Lower lobe of right lung (tissue), 2 donors: Measurements from ENCODE around the gene POP7. TPM values are rescaled to one million over a fixed set of nuclear protein-coding genes. Genes with fewer than 3 reads are reported as not detected.
"Not testable (repeated sequence)": the region's sequence is repeated elsewhere in the genome, so short reads cannot be mapped to it uniquely, and the experiment has no call there.

Source experiments
- ATAC-seq, 2 donors: fragments of 200-7000 bp; cut with Tn5 transposase; one replicate each; pipeline ENCODE4 v1.9.1; 2020 to 2022; ENCODE audit warnings: mild to moderate bottlenecking in 2 of 2, moderate library complexity in 2 of 2
- DNase-seq: peaks from one replicate; pipeline ENCODE4 v3.0.0-alpha.2; 2020
- H3K27ac ChIP-seq: fragments of 200-600 bp; one replicate; pipeline ENCODE4 v1.8.0; 2022
- H3K27me3 ChIP-seq: fragments of 200-600 bp; one replicate; pipeline ENCODE4 v1.8.0; 2022; ENCODE audit warnings: low read depth
- H3K36me3 ChIP-seq: fragments of 200-600 bp; one replicate; pipeline ENCODE4 v1.8.0; 2022; ENCODE audit warnings: mild to moderate bottlenecking
- H3K4me1 ChIP-seq: fragments of 200-600 bp; one replicate; pipeline ENCODE4 v1.8.0; 2022
- H3K4me3 ChIP-seq: fragments of 200-600 bp; one replicate; pipeline ENCODE4 v1.8.0; 2022; ENCODE audit warnings: mild to moderate bottlenecking
- H3K9me3 ChIP-seq: fragments of 200-600 bp; one replicate; pipeline ENCODE4 v1.8.0; 2022
- intact Hi-C: fragments of 100-400 bp; cut with DNase I; formaldehyde crosslinking; loops from one replicate; pipeline ENCODE4 v1.11.0; 2022
- long read RNA-seq: library from polyadenylated mRNA; unstranded; transcript quantifications from one replicate; pipeline ENCODE4 v2.0.0, GENCODE V29; 2021
- total RNA-seq: library from RNA; stranded (reverse); fragmentation: NEBNext Ultra II Directional; extraction: Animal tissue kit (Norgen Biotek cat#: 25700); gene quantifications from one replicate; pipeline ENCODE4 v1.2.1, GENCODE V29; 2021
- TF ChIP-seq, protein P1 (sequence below): fragments of 200-600 bp; IDR thresholded peaks from one replicate; pipeline ENCODE4 v1.8.0; 2022; ENCODE audit warnings: antibody characterized with exemption, mild to moderate bottlenecking
- donor health status: DM: no; HTN: yes; CAD: no; lungs with severe emphysema.

Gene POP7
- total RNA-seq: 21.5 TPM
- long read RNA-seq, transcript POP7-201 (2 exons, 927 nt): major isoform, 20 of 23 reads
- long read RNA-seq, partial matches to known transcripts: 3 of 23 reads
- long read RNA-seq, other reads (novel, unspliced or antisense): 0 of 23 reads

DNA sequence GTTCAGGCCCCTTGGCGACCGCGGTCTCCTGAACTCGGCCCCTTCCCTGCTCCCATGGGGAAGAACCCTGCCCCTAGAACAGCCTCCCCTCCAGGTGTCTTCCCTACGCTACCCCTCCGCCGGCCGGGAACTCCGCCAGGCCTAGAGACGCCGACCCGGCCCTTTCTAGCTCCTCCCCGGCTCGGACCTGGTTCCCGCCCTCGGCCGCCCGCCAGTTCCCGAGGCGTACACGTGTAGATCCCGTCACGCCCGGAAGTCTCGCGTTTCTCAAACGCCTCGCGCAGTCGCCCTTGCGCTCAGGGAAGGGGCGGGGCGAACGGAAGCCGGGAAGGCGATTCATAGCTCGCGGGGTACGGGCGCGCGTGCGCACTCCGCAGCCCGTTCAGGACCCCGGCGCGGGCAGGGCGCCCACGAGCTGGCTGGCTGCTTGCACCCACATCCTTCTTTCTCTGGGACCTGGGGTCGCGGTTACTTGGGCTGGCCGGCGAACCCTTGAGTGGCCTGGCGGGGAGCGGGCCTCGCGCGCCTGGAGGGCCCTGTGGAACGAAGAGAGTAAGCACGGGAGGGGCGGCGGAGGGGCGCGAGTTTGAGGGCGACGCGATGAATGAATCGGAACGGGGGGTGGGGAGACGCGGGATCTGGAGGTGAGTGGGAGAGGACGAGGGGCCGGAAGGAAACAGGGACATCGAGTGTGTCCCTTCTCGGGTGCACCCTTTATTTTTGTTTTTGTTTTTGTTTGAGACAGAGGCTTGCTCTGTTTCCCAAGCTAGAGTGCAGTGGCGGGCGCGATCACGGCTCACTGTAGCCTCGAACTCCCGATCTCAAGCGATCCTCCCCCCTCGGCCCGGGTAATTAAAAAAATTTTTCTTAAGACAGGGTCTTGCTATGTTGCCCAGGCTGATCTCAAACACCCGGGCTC lies at the start of gene POP7:
TSS of gene POP7 (plus strand) at position 369 of the 919 bp plus-strand sequence. CDS start 710 bp downstream, outside the sequence.
- H3K36me3 ChIP-seq: no peaks in the 10 kb centered on the region
- peak within 1 kb of the TSS; percentile 96 for H3K27ac ChIP-seq
- H3K27me3 ChIP-seq: no peaks in the 10 kb centered on the region
- intact Hi-C loops: no loop called here
- TF ChIP-seq, protein P1, sequence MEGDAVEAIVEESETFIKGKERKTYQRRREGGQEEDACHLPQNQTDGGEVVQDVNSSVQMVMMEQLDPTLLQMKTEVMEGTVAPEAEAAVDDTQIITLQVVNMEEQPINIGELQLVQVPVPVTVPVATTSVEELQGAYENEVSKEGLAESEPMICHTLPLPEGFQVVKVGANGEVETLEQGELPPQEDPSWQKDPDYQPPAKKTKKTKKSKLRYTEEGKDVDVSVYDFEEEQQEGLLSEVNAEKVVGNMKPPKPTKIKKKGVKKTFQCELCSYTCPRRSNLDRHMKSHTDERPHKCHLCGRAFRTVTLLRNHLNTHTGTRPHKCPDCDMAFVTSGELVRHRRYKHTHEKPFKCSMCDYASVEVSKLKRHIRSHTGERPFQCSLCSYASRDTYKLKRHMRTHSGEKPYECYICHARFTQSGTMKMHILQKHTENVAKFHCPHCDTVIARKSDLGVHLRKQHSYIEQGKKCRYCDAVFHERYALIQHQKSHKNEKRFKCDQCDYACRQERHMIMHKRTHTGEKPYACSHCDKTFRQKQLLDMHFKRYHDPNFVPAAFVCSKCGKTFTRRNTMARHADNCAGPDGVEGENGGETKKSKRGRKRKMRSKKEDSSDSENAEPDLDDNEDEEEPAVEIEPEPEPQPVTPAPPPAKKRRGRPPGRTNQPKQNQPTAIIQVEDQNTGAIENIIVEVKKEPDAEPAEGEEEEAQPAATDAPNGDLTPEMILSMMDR: no peak
- ATAC-seq: peak; percentile 98 to 99
- DNase-seq: peak; percentile 99
- peaks cover 22% of the 10 kb centered on the region for H3K4me1 ChIP-seq
- H3K9me3 ChIP-seq: no peaks in the 10 kb centered on the region
- peak within 1 kb of the TSS; percentile 90 for H3K4me3 ChIP-seq

DNA sequence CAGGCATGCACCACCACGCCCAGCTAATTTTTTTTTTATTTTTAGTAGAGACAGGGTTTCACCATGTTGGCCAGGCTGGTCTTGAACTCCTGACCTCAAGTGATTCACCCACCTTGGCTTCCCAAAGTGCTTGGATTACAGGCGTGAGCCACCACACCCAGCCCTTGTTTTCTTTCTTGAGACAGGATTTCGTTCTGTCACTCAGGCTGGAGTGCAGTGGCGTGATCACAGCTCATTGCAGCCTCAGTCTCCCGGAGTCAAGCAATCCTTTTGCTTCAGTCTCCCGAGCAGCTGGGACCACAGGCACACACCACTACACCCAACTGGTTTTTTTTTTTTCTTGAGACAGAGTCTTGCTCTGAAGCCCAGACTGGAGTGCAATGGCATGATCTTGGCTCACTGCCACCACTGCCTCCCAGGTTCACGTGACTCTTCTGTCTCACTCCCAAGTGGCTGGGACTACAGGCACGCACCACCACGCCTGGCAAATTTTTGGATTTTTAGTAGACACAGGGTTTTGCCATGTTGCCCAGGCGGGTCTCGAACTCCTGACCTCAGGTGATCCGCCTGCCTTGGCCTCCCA lies 43.6 kb upstream of the POP7 start:
- ATAC-seq, H3K4me1 ChIP-seq, H3K27ac ChIP-seq, DNase-seq, H3K36me3 ChIP-seq, H3K4me3 ChIP-seq, H3K27me3 ChIP-seq, H3K9me3 ChIP-seq, intact Hi-C loops: not testable (repeated sequence)

DNA sequence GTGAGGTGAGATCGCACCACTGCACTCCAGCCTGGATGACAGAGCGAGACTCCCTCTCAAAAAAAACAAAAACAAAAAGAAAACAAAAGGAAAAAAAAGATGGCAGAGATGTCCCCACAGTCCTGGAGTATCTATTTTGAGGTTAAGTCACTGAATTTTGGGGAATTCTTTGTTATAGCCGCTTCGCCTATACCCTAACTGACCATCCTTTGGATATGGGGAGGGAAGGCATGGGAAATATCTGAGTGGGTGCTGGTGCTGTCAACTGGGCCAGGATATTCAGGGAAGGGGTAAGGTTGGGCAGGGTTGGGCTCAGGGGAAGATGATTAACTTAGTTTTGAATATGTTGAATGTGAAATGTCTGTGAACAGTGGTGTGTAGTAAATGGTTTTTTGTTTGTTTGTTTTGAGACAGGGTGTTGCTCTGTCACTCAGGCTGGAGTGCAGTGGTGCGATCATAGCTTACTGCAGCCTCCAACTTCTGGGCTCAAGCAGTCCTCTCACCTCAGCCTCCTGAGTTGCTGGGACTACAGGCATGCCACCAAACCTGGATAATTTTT lies 40.7 kb upstream of the POP7 start:
- intact Hi-C loops: no loop called here
- no peaks in the 10 kb centered on the region for H3K9me3 ChIP-seq
- no peaks in the 10 kb centered on the region for H3K36me3 ChIP-seq
- no peak overlapping the region for H3K27ac ChIP-seq
- ATAC-seq (no peak), DNase-seq (no peak)
- H3K4me1 ChIP-seq: no peaks in the 10 kb centered on the region
- H3K27me3 ChIP-seq: no peaks in the 10 kb centered on the region
- no peak overlapping the region for H3K4me3 ChIP-seq
- TF ChIP-seq, protein P1: no peak

DNA sequence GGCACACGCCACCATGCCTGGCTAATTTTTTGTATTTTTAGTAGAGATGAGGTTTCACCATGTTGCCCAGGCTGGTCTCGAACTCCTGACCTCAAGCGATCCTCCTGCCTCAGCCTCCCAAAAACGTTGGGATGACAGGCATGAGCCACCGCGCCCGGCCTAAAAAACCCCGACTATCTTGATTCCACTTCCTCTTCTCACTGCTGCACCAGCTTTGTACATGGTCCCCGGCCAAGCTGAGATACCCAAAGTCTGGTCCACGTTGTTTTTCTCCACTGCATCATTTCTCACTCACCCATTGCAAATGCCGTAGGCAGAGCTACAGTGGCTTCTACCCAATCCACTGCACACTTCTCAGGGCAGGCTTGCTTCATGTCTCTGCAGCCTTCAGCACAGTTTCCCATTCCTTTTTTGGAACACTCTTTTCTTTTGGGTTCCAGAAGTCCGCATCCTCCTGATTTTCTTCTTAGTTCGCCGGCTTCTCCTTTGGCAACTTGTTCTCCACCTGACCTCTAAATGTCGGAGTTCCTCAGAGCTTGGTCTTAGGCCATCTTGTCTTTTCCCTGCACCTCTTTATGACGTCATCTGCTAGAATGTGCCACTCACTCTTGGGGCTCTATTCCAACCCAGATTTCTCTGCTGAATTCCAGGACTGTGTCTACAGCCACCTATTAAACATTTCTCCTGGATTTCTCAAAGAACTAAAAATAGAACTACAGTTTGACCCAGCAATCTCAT lies 38.4 kb upstream of the POP7 start:
- DNase-seq (no peak), ATAC-seq (no peak)
- Histone ChIP-seq H3K4me3 (no peak overlapping the region), H3K4me1 (no peaks in the 10 kb centered on the region), H3K36me3 (no peaks in the 10 kb centered on the region), H3K27ac (no peak overlapping the region), H3K9me3 (no peaks in the 10 kb centered on the region), H3K27me3 (no peaks in the 10 kb centered on the region)
- intact Hi-C loops: no loop called here
- TF ChIP-seq, protein P1: no peak

DNA sequence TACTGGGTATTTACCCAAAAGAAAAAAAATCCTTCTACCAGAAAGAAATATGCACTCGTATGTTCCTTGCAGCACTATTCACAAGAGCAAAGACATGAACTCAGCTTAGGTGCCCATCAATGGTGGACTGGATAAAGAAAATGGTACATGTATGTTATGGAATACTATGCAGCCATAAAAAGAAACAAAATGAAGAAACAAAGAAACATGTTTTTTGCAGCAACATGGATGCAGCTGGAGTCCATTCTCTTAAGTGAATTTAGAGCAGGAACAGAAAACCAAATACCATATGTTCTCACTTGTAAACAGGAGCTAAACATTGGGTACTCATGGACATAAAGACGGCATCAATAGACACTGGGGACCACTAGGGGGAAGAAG lies 37.9 kb upstream of the POP7 start:
- Histone ChIP-seq H3K9me3 (no peaks in the 10 kb centered on the region), H3K27me3 (no peaks in the 10 kb centered on the region), H3K4me1 (peaks cover 5% of the 10 kb centered on the region), H3K4me3 (no peak overlapping the region), H3K27ac (no peak overlapping the region), H3K36me3 (no peaks in the 10 kb centered on the region)
- TF ChIP-seq, protein P1: no peak
- DNase-seq: no peak
- intact Hi-C loops: no loop called here
- no peak for ATAC-seq

DNA sequence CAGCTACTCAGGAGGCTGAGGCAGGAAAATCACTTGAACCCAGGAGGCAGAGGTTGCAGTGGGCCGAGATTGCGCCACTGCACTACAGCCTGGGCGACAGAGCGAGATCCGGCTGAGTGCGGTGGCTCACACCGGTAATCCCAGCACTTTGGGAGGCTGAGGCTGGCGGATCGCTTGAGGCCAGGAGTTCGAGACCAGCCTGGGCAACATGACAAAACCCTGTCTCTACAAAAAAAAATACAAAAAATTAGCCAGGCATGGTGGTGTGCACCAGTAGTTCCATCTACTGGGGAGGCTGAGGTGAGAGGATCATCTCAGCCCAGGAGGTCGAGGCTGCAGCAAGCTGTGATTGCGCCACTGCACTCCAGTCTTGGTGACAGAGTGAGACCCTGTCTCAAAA lies 36.8 kb upstream of the POP7 start:
- H3K9me3 ChIP-seq, H3K4me1 ChIP-seq, DNase-seq, H3K27ac ChIP-seq, H3K27me3 ChIP-seq, intact Hi-C loops, H3K36me3 ChIP-seq, ATAC-seq, H3K4me3 ChIP-seq: not testable (repeated sequence)
